ENCODE data around the gene CTIF. TPM values are rescaled to one million over a fixed set of nuclear protein-coding genes. Genes with fewer than 3 reads are reported as not detected.

CTIF gene
- total RNA-seq, 3 donors from 2014 or later: 4.3 to 5.3 (median 4.6) TPM

DNA sequence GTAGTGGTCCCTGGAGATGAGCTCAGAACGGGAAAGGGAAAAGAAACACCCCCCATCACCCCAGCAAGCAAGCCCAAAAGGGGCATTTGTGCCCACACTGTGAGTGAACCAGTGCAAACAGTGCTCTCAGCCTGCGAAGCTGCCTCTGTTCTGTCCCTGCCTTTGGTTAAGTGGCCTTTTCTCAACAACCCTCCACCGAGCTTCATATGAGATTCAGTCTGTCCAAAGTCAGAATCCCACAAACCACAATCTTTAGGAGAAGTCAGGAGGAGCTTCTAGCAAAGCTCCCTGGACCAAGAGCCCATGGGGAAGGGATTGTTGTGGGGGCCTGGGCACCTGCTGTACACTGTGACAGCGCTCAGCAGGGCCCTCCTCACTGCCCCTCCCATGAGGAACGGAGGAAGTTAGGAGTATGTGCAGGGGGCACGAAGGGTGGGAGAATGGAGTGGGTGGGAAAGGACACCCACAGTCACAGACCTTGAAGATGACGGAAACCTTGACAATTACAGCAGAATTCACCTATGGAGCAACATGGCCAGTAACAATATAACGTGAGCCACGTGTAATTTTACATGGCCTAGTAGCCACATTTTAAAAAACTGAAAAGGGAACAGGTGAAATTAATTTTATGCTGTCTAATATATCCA is 292.4 kb downstream of the CTIF start:
- Mint-ChIP-seq H3K27me3 (ENCODE audit: low read depth) (no peaks in the 10 kb centered on the region), H3K4me3 (no peak overlapping the region), H3K4me1 (ENCODE audit: low read depth) (peaks cover 60% of the 10 kb centered on the region), H3K9me3 (no peaks in the 10 kb centered on the region), H3K36me3 (ENCODE audit: insufficient read depth) (no peaks in the 10 kb centered on the region)
- no peak for ATAC-seq
- DNase-seq: no peak

DNA sequence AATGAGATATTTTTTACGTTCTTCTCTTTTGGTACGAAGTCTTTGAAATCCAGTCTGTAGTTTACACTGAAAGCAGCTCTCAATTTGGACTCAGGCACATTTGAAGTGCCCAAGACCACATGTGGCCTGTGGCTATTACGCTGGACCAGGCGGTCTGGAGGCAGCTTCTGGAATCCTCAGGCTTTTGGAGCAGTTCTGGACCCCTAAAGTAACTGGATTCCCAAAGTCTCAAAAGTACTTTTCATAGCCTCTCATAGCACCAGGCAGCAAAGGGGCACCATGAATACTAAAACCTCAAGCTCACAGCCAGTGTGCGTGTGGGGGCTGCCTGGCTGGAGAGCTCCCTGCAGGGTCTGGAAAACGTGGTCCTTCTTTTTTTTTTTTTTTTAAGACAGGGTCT is 293.0 kb downstream of the CTIF start:
- Mint-ChIP-seq H3K36me3 (ENCODE audit: insufficient read depth) (no peaks in the 10 kb centered on the region), H3K9me3 (no peaks in the 10 kb centered on the region), H3K4me1 (ENCODE audit: low read depth) (peaks cover 66% of the 10 kb centered on the region), H3K4me3 (no peak overlapping the region), H3K27me3 (ENCODE audit: low read depth) (no peaks in the 10 kb centered on the region)
- DNase-seq (no peak), ATAC-seq (no peak)

DNA sequence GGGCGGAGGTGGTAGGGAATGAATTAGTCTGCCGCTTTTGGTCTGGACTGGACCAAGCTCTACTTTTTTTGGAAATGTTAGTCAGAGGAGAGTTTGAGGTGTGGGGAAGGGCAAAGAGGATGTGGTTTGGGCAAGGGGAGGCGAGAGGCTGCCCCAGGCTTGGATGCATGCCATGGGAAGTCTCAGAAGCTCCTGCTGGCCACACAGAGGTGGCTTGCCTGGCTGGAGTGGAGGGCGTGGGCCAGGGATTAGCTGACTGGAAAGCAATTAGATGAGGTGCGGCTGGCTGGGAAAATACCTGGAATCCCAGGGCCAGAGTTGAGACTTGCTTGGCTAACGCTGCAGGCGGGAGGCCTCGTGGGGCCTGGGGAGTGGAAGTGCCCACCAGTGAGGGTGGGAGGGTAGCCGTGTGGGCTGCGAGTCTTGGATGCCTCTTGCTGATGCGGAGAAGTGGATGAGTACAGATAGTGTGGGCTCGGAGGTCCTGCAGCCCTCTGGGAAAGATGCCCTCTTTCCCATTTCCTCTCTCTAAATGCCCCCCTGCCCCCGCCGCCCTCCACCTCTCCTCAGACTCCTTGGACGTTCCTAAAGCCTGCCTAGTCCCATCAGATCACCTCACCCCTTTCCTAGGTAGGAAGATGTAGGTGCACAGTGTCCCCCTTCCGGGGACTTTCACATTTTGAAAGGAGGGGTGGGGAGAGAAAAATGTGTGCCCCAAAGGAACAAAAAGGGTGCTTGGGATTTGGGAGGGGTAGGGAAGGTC is 294.3 kb downstream of the CTIF start:
- no peak for ATAC-seq
- Mint-ChIP-seq H3K4me1 (ENCODE audit: low read depth) (peaks cover 77% of the 10 kb centered on the region), H3K9me3 (no peaks in the 10 kb centered on the region), H3K4me3 (peak overlapping the region; percentile 78), H3K36me3 (ENCODE audit: insufficient read depth) (no peaks in the 10 kb centered on the region), H3K27me3 (ENCODE audit: low read depth) (no peaks in the 10 kb centered on the region)
- DNase-seq: no peak

DNA sequence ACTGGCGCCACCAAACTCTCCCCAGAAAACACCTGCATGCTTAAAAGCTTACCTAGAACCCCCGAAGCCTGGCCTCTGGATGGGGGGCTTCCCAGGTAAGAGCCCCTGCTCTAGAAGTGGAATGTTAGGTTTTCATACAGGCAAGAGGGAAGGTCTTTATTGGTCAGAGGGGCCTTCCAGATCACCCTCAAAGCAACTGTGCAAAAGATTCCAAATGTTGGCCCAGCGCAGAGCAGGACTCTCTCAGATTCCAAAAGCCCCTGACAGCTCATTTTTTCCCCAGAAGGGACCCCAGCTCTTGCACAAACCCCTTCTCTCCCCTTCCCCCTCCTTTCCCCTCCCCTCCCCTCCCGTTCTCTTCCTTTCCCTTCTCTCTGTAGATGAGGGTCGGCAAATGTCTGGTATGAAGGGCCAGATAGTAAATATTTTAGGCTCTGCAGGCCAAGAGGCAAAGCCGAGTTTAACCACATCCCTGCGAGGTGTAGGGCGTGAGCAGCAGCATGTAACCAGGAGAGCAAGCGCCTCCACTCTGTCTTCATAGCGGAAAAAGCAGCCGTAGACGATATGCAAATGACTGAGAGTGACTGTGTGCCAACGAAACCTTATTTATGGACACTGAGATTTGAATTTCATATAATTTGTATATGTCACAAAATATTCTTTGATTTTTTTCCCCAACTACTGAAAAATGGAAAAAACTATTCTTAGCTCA is 295.0 kb downstream of the CTIF start:
- Mint-ChIP-seq H3K36me3 (ENCODE audit: insufficient read depth) (no peaks in the 10 kb centered on the region), H3K27me3 (ENCODE audit: low read depth) (no peaks in the 10 kb centered on the region), H3K4me1 (ENCODE audit: low read depth) (peaks cover 85% of the 10 kb centered on the region), H3K9me3 (no peaks in the 10 kb centered on the region), H3K4me3 (peak overlapping the region; percentile 78)
- DNase-seq (peak; percentile 38), ATAC-seq (peak; percentile 70 to 75)

DNA sequence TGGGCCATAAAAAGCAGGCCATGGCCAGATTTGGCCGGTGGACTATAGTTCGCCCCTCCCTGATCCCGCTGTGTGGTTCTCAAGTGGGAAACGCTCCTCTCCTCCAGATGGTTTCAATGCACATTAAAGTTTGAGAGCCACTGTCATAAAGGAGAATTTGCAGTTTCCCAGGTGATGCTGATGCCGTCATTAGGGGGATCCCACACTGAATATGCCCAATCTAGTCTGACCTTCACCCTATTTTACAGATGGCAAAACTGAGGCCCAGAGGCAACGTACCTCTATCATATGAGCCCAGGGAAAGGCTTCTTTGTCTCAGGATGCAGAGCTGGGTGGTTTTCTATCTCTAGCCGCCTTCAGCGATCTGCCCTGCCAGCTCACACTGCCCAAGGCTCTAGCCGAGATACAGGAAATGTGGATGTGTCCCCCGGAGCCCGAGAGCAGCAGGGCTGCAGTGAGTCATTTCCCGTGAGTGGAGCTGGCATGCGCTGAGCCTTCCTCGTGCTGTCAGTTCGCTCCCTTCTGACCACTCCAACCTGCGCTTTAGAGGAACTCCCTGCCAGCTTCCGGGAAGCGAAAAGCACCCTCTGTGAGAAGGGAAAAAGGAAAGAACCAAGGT is 295.7 kb downstream of the CTIF start:
- DNase-seq (peak; percentile 66), ATAC-seq (peak; percentile 83 to 88)
- Mint-ChIP-seq H3K4me3 (peak overlapping the region; percentile 78), H3K36me3 (ENCODE audit: insufficient read depth) (no peaks in the 10 kb centered on the region), H3K27me3 (ENCODE audit: low read depth) (no peaks in the 10 kb centered on the region), H3K9me3 (no peaks in the 10 kb centered on the region), H3K4me1 (ENCODE audit: low read depth) (peaks cover 91% of the 10 kb centered on the region)

DNA sequence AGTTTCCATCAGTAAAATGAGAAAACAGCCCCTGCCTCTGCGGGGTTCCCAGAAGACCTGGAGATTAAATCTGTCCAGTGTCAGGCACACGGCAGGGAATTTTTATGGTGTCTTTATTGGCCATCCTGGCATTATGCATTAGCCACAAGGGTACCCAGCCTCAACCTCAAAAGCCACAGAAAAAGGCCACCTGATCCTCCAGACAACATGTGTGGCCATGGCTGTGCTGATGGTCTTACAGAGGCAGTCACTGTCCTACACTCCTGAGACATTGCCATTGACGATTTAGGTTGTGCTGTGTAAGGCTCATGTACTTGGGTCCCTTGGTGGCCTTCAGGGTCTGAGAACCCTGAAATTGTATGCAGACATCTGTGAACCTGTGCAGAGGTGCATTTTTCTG is 296.3 kb downstream of the CTIF start:
- Mint-ChIP-seq H3K4me3 (peak overlapping the region; percentile 78), H3K36me3 (ENCODE audit: insufficient read depth) (no peaks in the 10 kb centered on the region), H3K4me1 (ENCODE audit: low read depth) (peaks cover 92% of the 10 kb centered on the region), H3K27me3 (ENCODE audit: low read depth) (no peaks in the 10 kb centered on the region), H3K9me3 (no peaks in the 10 kb centered on the region)
- ATAC-seq: no peak
- no peak for DNase-seq

DNA sequence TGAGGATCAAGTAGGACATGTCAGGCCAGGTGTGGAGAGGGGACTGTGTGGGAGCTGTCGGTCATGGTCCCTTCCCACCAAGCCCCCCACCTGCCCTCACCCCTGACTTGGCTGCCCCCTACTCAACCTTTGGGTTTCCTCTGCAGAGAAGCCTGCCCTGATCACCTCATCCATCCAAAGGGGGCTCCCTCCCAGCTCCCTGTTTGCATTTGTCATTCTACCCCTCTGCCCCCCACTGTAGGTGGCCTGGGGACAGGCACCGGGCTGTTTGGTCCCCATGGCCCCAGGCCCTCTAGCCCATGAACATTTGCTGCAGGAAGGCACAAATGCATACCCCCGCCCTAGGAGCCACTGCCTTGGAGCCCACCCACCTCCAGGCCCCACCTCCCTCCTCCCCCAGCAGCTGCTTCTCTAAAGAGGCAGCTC is 296.9 kb downstream of the CTIF start:
- H3K36me3 Mint-ChIP-seq (ENCODE audit: insufficient read depth): no peaks in the 10 kb centered on the region
- H3K9me3 Mint-ChIP-seq: no peaks in the 10 kb centered on the region
- ATAC-seq: no peak
- DNase-seq: no peak
- H3K4me3 Mint-ChIP-seq: no peak overlapping the region
- peaks cover 93% of the 10 kb centered on the region for H3K4me1 Mint-ChIP-seq (ENCODE audit: low read depth)
- no peaks in the 10 kb centered on the region for H3K27me3 Mint-ChIP-seq (ENCODE audit: low read depth)

DNA sequence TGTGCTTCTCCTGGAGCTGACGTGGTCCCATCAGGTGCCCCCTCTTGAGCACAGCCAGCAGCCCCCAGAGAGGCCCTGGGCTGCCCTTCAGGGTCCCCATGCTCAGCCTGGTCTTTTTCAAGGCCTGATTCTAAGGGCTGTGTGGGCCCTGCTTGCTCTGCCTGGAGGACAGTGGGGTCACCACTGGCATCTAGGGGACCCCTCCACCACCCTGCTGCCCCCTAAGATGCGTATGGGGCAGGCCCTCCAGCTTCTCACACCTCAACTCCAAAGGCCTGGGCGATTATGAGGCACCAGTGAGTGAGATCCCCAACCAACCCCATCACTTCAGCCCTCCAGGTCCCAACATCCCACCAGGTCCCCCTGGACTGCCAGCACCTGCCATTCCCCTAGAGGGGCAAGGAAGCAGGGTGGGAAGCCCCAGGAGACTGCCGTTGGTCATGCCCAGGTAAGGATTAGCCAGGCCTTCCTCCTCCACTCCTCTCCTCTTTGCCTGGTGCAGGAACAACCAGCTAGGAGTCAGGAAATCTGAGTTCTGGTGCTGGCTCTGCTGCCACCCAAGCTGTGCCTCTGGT is 297.5 kb downstream of the CTIF start:
- no peaks in the 10 kb centered on the region for H3K27me3 Mint-ChIP-seq (ENCODE audit: low read depth)
- no peaks in the 10 kb centered on the region for H3K36me3 Mint-ChIP-seq (ENCODE audit: insufficient read depth)
- H3K9me3 Mint-ChIP-seq: no peaks in the 10 kb centered on the region

GRCh38 chr18:48836806-48837615 is 298.2 kb downstream of the CTIF start:
- H3K4me3 Mint-ChIP-seq: no peak overlapping the region
- H3K27me3 Mint-ChIP-seq (ENCODE audit: low read depth): no peaks in the 10 kb centered on the region
- H3K4me1 Mint-ChIP-seq (ENCODE audit: low read depth): peaks cover 91% of the 10 kb centered on the region
- H3K36me3 Mint-ChIP-seq (ENCODE audit: insufficient read depth): no peaks in the 10 kb centered on the region
- no peaks in the 10 kb centered on the region for H3K9me3 Mint-ChIP-seq
- no peak for ATAC-seq
- no peak for DNase-seq

More for the DNA sequence above, 297.5 kb downstream of the CTIF start:
- DNase-seq (no peak), ATAC-seq (no peak)
- no peak overlapping the region for H3K4me3 Mint-ChIP-seq
- peaks cover 92% of the 10 kb centered on the region for H3K4me1 Mint-ChIP-seq (ENCODE audit: low read depth)

GRCh38 chr18:48837676-48838075 is 298.8 kb downstream of the CTIF start:
- Mint-ChIP-seq H3K4me3 (no peak overlapping the region), H3K9me3 (no peaks in the 10 kb centered on the region), H3K4me1 (ENCODE audit: low read depth) (peaks cover 92% of the 10 kb centered on the region), H3K36me3 (ENCODE audit: insufficient read depth) (no peaks in the 10 kb centered on the region), H3K27me3 (ENCODE audit: low read depth) (no peaks in the 10 kb centered on the region)
- DNase-seq (no peak), ATAC-seq (no peak)

DNA sequence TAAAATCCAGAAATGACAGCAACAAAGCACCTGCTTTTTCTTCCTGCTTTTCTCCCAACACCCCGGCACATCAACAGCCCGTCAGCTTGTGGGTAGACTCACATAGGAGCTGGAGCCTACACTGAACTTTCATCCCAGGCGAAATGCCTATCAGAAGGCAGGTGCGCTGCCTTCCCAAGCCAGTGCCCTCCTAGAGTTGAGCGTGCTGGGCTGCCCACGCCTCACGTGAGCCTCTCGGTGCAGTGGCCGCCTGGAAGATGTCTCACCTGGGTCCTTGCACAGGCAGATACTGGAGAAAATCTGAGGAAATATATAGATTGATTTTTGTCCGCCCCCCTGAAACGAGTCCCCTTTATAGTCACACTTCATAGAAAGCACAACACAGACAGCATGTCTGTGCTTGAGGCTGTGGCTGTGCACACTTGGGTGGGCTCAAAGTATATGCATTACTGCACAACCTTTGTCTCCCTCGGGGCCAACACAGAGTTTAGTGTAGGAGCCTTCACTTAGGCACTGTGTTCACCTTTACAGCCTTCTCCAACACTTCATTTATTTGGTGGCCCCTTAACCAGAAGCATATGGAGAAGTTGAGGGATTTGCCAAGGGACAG is 299.4 kb downstream of the CTIF start:
- Mint-ChIP-seq H3K4me3 (no peak overlapping the region), H3K4me1 (ENCODE audit: low read depth) (peaks cover 89% of the 10 kb centered on the region)

DNA sequence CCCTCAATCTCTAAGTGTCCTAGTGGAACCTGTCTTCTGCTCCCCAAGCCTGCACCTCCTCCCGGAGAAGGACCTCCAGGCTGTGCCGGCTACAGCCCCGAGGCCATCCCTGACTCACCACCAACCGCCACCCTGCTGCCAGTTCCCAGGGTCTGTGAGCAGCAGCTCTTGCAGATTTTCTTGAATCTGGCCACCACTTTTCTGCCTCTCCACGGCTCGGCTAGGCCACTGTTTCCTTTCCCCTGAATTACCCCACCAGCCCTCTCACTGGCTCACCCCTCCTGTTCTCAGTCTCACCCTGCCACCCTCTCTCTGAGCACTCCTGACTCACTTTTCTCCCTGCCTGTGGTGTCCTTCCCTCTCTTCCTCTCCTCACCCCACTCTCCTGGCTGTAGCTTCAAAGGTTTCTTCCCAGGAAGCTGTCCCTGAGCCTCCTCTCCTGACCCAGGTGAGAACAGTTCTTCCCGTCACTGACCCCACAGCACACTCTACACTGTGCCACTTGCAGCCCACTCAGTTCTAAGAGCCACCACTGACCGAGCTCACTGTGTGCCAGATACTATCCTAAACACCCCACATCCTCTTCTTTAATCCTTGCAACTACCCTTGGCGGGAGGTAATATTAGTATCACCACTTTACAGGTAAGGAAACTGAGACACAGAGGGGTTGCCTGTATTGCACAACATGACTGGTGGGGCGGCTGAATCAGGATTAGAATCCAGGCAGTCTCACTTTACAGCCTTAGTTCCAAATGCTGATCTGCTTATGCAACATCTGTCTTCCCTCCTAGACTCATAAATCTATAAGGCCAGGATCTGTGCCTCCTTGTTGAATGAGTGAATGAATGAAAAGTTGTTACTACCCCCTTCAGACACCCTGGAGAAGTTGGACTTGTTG is 300.3 kb downstream of the CTIF start:
- ATAC-seq (no peak), DNase-seq (no peak)

More for the DNA sequence above, 299.4 kb downstream of the CTIF start:
- DNase-seq (no peak), ATAC-seq (no peak)
- no peaks in the 10 kb centered on the region for H3K36me3 Mint-ChIP-seq (ENCODE audit: insufficient read depth)
- no peaks in the 10 kb centered on the region for H3K27me3 Mint-ChIP-seq (ENCODE audit: low read depth)
- H3K9me3 Mint-ChIP-seq: no peaks in the 10 kb centered on the region

More for the DNA sequence above, 300.3 kb downstream of the CTIF start:
- no peaks in the 10 kb centered on the region for H3K9me3 Mint-ChIP-seq
- H3K4me3 Mint-ChIP-seq: no peak overlapping the region
- H3K36me3 Mint-ChIP-seq (ENCODE audit: insufficient read depth): no peaks in the 10 kb centered on the region
- H3K4me1 Mint-ChIP-seq (ENCODE audit: low read depth): peaks cover 89% of the 10 kb centered on the region
- no peaks in the 10 kb centered on the region for H3K27me3 Mint-ChIP-seq (ENCODE audit: low read depth)
